Immature natural killer cell (primary cell): ENCODE measurements around the gene GATA3. TPM values are rescaled to one million over a fixed set of nuclear protein-coding genes. Genes with fewer than 3 reads are reported as not detected.

Experiments used
- DNase-seq, 3 donors: peaks; one replicate each; pipeline ENCODE4 v3.0.0; 2022; ENCODE audit warnings: mixed read lengths in 1 of 3
- H3K27ac Mint-ChIP-seq, 6 donors: one replicate each; pipeline ENCODE4 v1.8.0; 2020; ENCODE audit warnings: mixed read lengths in 6 of 6, mild to moderate bottlenecking in 5 of 6, inconsistent platforms in 4 of 6, moderate library complexity in 3 of 6
- H3K27me3 Mint-ChIP-seq, 3 donors: one replicate each; pipeline ENCODE4 v1.8.0; 2020 to 2021; ENCODE audit warnings: low read depth in 3 of 3, mild to moderate bottlenecking in 3 of 3, mixed read lengths in 3 of 3, moderate library complexity in 3 of 3, inconsistent platforms in 1 of 3
- H3K36me3 Mint-ChIP-seq, 3 donors: one replicate each; pipeline ENCODE4 v1.8.0; 2020; ENCODE audit warnings: mixed read lengths in 3 of 3, inconsistent platforms in 2 of 3, mild to moderate bottlenecking in 2 of 3
- H3K4me1 Mint-ChIP-seq, 2 donors: one replicate each; pipeline ENCODE4 v1.8.0; 2020; ENCODE audit warnings: inconsistent platforms in 2 of 2, mild to moderate bottlenecking in 2 of 2, mixed read lengths in 2 of 2, moderate library complexity in 1 of 2
- H3K4me3 Mint-ChIP-seq, 5 donors: one replicate each; pipeline ENCODE4 v1.8.0; 2020; ENCODE audit warnings: mild to moderate bottlenecking in 5 of 5, mixed read lengths in 5 of 5, inconsistent platforms in 3 of 5, moderate library complexity in 3 of 5
- H3K9me3 Mint-ChIP-seq, 6 donors: one replicate each; pipeline ENCODE4 v1.8.0; 2020; ENCODE audit warnings: mild to moderate bottlenecking in 6 of 6, mixed read lengths in 6 of 6, inconsistent platforms in 4 of 6, moderate library complexity in 3 of 6
- polyA plus RNA-seq, 3 donors: library from polyadenylated mRNA; unstranded; fragments of 300-500 nt; fragmentation: Illumina TruSeq; gene quantifications; one replicate each; pipeline ENCODE4 v1.2.3, GENCODE V29; 2021

Gene GATA3
- polyA plus RNA-seq, 3 donors from 2014 or later, result 27.2 to 52.1 (median 36.8) TPM

GRCh38 chr10:8049865-8050555 lies 4.5 kb upstream of the GATA3 start:
- Mint-ChIP-seq H3K36me3 (no peaks in the 10 kb centered on the region), H3K27ac (peak overlapping the region in 1 of 6 donors; percentile 44), H3K4me3 (peak overlapping the region; percentile 57 to 67 (median 64)), H3K9me3 (peaks cover 0 to 2% (median 0%) of the 10 kb centered on the region in 6 donors), H3K27me3 (peaks cover 58 to 84% (median 71%) of the 10 kb centered on the region in 3 donors), H3K4me1 (peaks cover 49 to 63% of the 10 kb centered on the region in 2 donors)
- no peak for DNase-seq

DNA sequence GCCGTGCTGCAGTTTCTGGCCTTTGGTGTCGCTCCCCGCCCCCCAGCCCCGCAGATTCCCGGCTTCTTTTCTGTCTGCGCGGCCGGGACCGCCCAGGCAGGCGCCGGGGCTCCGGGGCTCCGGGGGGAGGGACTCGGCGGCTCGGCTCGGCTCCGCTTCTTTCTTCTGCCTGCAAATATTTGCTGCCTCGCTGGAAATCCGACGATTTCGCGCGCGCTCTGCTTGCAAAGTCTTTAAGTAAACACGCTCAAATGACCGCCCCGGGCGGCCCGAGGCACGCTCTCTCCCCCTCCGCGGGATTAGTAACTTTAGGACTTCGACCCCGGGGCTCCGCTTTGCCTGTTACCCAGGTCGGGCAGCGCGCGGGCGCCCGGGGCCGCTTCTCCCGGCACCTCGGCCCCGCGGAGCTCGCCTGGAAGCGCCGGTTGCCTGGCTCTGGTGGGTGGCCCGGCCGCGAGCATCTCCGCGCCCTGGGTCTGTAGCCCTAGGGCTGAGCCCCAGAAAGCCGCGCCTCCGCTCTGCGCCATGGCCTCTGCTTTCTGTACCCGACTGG lies 3.9 kb upstream of the GATA3 start:
- H3K4me1 Mint-ChIP-seq, result peaks cover 43 to 57% of the 10 kb centered on the region in 2 donors
- H3K27me3 Mint-ChIP-seq, result peaks cover 54 to 83% (median 73%) of the 10 kb centered on the region in 3 donors
- DNase-seq, result no peak
- H3K36me3 Mint-ChIP-seq, result no peaks in the 10 kb centered on the region
- H3K4me3 Mint-ChIP-seq, result peak overlapping the region; percentile 63 to 82 (median 66)
- H3K27ac Mint-ChIP-seq, result peak overlapping the region in 2 of 6 donors; percentile 30 to 44
- peaks cover 0 to 2% (median 0%) of the 10 kb centered on the region in 6 donors for H3K9me3 Mint-ChIP-seq

DNA sequence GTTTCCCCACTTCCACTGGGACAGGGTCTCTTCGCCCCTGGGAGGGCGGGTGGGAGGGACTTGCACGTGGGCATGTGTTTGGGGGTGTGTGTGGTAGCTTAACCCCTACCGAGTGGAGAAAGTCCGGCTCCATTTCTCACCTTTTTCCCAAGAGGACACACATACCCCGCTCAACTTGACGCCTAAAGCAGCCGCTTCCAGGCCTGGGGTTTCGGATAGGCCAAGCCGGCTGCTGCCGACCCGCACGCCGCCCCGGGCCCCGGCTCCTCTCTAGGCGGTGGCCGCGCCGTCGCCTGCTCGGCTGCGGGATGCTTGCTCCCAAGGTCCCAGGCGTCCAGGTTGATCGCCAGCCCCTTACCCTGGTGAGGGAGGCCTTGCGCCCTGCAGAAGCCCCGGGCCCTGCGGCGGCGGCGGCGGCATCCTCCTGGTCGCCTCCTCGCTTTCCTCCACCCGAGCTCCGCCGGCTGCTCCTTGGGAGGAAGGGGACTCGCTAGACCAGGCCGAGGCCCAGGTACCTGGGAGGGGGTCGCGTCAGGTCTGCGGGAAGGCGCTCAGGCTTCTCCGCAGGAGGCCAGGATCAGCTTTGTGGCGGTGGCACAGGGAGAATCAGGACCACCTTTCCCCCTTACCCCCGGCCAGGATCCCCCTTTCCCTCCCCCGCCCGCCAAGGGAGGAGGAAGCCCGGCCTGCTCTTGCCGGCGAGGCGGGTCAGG lies 3.2 kb upstream of the GATA3 start:
- peaks cover 37 to 51% of the 10 kb centered on the region in 2 donors for H3K4me1 Mint-ChIP-seq
- no peak overlapping the region for H3K27ac Mint-ChIP-seq
- H3K27me3 Mint-ChIP-seq, result peaks cover 48 to 78% (median 67%) of the 10 kb centered on the region in 3 donors
- peak overlapping the region in 1 of 5 donors; percentile 66 for H3K4me3 Mint-ChIP-seq
- no peak for DNase-seq
- no peaks in the 10 kb centered on the region for H3K36me3 Mint-ChIP-seq
- H3K9me3 Mint-ChIP-seq, result peaks cover 0 to 2% (median 0%) of the 10 kb centered on the region in 6 donors

DNA sequence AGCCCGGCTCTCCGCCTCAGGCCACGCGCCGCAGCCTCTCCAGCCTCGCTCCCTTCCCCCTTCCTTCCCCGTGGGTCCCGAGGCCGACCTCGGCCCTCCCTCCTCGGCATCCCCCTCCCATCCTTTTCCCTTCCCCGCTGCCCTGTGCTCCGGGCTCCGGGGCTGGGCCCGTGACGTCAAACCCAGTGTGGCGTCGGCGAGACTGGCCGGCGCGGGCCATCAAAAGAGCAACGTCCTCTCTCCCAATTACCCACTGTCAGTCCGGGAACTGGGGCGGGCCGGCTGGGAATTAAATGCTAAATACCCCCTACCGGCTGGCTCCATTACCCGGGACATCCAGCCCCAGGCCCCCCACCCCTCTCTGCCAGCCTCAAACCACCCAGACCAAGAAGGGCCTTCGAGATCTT lies 2.6 kb upstream of the GATA3 start:
- Mint-ChIP-seq H3K9me3 (peaks cover 0 to 6% (median 0%) of the 10 kb centered on the region in 6 donors), H3K4me1 (peaks cover 39 to 53% of the 10 kb centered on the region in 2 donors), H3K36me3 (no peaks in the 10 kb centered on the region), H3K4me3 (peak overlapping the region; percentile 48 to 94 (median 64)), H3K27ac (peak overlapping the region in 1 of 6 donors; percentile 97), H3K27me3 (peaks cover 47 to 78% (median 67%) of the 10 kb centered on the region in 3 donors)
- no peak for DNase-seq

- peak overlapping the region in 1 of 6 donors; percentile 97 for H3K27ac Mint-ChIP-seq
- H3K9me3 Mint-ChIP-seq, result peaks cover 0 to 4% (median 0%) of the 10 kb centered on the region in 6 donors
- H3K27me3 Mint-ChIP-seq, result peaks cover 42 to 73% (median 66%) of the 10 kb centered on the region in 3 donors
- no peak for DNase-seq
- H3K36me3 Mint-ChIP-seq, result no peaks in the 10 kb centered on the region
- H3K4me3 Mint-ChIP-seq, result peak overlapping the region; percentile 48 to 94 (median 64)
- peaks cover 44 to 57% of the 10 kb centered on the region in 2 donors for H3K4me1 Mint-ChIP-seq
Observed at GRCh38 chr10:8052341-8052955, 2.0 kb upstream of the GATA3 start.

- peaks cover 47 to 57% of the 10 kb centered on the region in 2 donors for H3K4me1 Mint-ChIP-seq
- H3K36me3 Mint-ChIP-seq, result no peaks in the 10 kb centered on the region
- peak overlapping the region; percentile 54 to 100 (median 94) for H3K4me3 Mint-ChIP-seq
- peak overlapping the region in 3 of 6 donors; percentile 31 to 97 (median 70) for H3K27ac Mint-ChIP-seq
- H3K9me3 Mint-ChIP-seq, result peaks cover 0 to 4% (median 0%) of the 10 kb centered on the region in 6 donors
- H3K27me3 Mint-ChIP-seq, result peaks cover 37 to 68% (median 61%) of the 10 kb centered on the region in 3 donors
- DNase-seq, result no peak
Observed at GRCh38 chr10:8052956-8053445, 1.5 kb upstream of the GATA3 start.

- DNase-seq, result peak; percentile 89 to 91 (median 91)
- H3K4me3 Mint-ChIP-seq, result peak overlapping the region; percentile 94 to 100 (median 98)
- peaks cover 0 to 4% (median 0%) of the 10 kb centered on the region in 6 donors for H3K9me3 Mint-ChIP-seq
- H3K27ac Mint-ChIP-seq, result peak overlapping the region; percentile 92 to 98 (median 96)
- H3K27me3 Mint-ChIP-seq, result peaks cover 32 to 61% (median 56%) of the 10 kb centered on the region in 3 donors
- peaks cover 51 to 52% of the 10 kb centered on the region in 2 donors for H3K4me1 Mint-ChIP-seq
- no peaks in the 10 kb centered on the region for H3K36me3 Mint-ChIP-seq
Observed at GRCh38 chr10:8053446-8054243, 843 bp upstream of the GATA3 start.

DNA sequence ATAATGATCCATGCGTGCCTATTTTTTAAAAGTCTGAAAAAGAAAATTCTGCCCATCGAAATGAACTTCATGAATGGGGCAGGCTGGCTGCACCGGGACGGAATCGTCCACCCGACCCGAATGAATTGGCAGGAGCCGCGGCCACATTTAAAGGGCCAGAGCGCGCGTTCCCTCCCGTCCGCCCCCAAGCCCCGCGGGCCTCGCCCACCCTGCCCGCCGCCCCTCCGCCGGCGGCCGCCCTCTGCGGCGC lies 319 bp upstream of the GATA3 start:
- no peaks in the 10 kb centered on the region for H3K36me3 Mint-ChIP-seq
- peak overlapping the region; percentile 94 to 100 (median 98) for H3K4me3 Mint-ChIP-seq
- DNase-seq, result no peak
- peaks cover 51% of the 10 kb centered on the region in 2 donors for H3K4me1 Mint-ChIP-seq
- H3K27me3 Mint-ChIP-seq, result peaks cover 30 to 56% (median 51%) of the 10 kb centered on the region in 3 donors
- H3K27ac Mint-ChIP-seq, result peak overlapping the region; percentile 92 to 98 (median 96)
- peaks cover 0 to 4% (median 0%) of the 10 kb centered on the region in 6 donors for H3K9me3 Mint-ChIP-seq

DNA sequence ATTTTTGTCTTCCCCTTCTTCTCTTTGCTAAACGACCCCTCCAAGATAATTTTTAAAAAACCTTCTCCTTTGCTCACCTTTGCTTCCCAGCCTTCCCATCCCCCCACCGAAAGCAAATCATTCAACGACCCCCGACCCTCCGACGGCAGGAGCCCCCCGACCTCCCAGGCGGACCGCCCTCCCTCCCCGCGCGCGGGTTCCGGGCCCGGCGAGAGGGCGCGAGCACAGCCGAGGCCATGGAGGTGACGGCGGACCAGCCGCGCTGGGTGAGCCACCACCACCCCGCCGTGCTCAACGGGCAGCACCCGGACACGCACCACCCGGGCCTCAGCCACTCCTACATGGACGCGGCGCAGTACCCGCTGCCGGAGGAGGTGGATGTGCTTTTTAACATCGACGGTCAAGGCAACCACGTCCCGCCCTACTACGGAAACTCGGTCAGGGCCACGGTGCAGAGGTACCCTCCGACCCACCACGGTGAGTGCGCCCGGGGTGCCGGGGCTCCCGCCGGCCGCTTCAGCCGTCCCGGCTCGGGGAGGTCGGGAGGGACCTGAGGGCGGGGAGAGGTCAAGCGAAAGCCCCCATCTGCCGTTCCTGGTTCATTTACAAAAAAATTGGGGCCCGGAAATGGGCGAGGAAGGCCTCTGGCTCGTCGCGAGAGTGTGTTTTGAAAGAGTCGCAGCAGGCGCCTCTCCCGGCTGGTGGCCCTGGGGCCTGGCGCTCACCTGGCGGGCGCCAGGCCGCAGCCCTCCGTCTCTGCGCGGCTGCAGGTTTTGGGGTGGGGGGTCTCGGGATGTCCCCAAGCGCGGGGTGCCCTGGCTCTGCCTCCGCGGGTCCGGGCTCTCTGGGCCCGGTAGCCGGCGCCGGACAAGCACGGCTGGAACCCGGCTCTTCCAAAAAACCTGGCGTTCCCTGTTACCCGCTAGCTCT lies 1.2 kb downstream of the GATA3 start:
- peaks cover 32 to 55% (median 52%) of the 10 kb centered on the region in 3 donors for H3K27me3 Mint-ChIP-seq

GRCh38 chr10:8056378-8056777 lies 1.9 kb downstream of the GATA3 start:
- Mint-ChIP-seq H3K9me3 (peaks cover 0 to 4% (median 0%) of the 10 kb centered on the region in 6 donors), H3K4me1 (peaks cover 67% of the 10 kb centered on the region in 2 donors), H3K27ac (peak overlapping the region; percentile 88 to 99 (median 95)), H3K4me3 (peak overlapping the region; percentile 95 to 100 (median 96)), H3K36me3 (peaks cover 0 to 9% (median 8%) of the 10 kb centered on the region in 3 donors), H3K27me3 (peaks cover 36 to 59% (median 58%) of the 10 kb centered on the region in 3 donors)
- no peak for DNase-seq

More for the DNA sequence above, 1.2 kb downstream of the GATA3 start:
- peaks cover 0 to 4% (median 0%) of the 10 kb centered on the region in 6 donors for H3K9me3 Mint-ChIP-seq
- peaks cover 0 to 9% (median 8%) of the 10 kb centered on the region in 3 donors for H3K36me3 Mint-ChIP-seq
- peak overlapping the region; percentile 92 to 99 (median 95) for H3K27ac Mint-ChIP-seq
- peak overlapping the region; percentile 95 to 100 (median 96) for H3K4me3 Mint-ChIP-seq
- DNase-seq, result peak; percentile 41 to 57 (median 54)
- peaks cover 60 to 62% of the 10 kb centered on the region in 2 donors for H3K4me1 Mint-ChIP-seq

DNA sequence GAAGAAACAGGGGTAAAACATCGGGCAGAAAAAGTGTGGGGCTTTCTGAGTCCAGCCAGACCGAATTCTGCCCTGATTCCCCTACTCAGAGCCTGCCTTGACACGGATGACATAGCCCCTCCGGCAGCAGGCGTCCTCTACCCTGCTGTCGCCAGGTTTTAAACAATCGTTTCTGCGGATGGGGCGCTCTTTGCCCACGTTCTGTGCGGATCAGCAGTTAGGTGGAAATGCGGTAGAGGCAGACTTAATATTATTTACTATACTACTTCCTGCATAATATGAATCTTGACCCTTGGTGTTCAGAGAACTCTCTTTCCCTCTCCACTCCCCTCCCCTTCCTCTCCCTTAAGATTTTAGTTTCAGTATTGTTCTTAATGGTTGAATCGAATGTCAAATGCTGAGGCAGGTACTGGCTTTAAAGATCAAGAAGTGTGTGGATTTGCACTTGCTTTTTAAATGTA lies 2.4 kb downstream of the GATA3 start:
- Mint-ChIP-seq H3K4me3 (peak overlapping the region; percentile 95 to 100 (median 96)), H3K9me3 (peaks cover 0 to 4% (median 0%) of the 10 kb centered on the region in 6 donors), H3K4me1 (peaks cover 72% of the 10 kb centered on the region in 2 donors), H3K27ac (peak overlapping the region; percentile 88 to 99 (median 95)), H3K27me3 (peaks cover 34 to 61% (median 57%) of the 10 kb centered on the region in 3 donors), H3K36me3 (peaks cover 0 to 9% (median 8%) of the 10 kb centered on the region in 3 donors)
- DNase-seq, result peak; percentile 59 to 65 (median 63)
